Activated T-cell treated with anti-CD3 and anti-CD28 coated beads, Interleukin-2, amount 50 U/mL, for 48 hours (primary cell): ENCODE measurements around the gene PCBP4.
"Not testable (repeated sequence)": the region's sequence is repeated elsewhere in the genome, so short reads cannot be mapped to it uniquely, and the experiment has no call there.

Source experiments
- DNase-seq, 2 experiments: peaks; one replicate each; pipeline ENCODE4 v3.0.0-alpha.2; 2020

Gene PCBP4

DNA sequence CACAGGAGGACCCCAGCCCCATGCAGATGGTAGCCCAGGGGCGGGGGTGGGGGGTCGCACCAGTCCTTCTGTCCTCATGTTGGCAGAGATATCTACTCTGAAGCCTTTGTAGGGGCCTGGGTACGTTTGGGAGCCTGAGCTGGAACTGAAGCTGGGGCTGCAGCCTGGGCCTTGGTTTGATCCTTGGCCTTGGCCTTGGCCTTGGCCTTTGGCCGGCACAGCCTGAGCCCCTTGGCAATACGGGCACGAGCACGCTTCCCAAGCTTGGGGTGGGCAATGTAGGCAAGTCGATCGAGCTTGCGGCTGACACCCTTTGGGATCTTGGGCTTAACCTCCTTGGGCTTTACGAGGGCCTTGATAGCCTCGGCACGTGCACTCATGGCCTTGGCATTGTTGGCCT is 26.4 kb upstream of the PCBP4 start:
- not testable (repeated sequence) for DNase-seq

DNA sequence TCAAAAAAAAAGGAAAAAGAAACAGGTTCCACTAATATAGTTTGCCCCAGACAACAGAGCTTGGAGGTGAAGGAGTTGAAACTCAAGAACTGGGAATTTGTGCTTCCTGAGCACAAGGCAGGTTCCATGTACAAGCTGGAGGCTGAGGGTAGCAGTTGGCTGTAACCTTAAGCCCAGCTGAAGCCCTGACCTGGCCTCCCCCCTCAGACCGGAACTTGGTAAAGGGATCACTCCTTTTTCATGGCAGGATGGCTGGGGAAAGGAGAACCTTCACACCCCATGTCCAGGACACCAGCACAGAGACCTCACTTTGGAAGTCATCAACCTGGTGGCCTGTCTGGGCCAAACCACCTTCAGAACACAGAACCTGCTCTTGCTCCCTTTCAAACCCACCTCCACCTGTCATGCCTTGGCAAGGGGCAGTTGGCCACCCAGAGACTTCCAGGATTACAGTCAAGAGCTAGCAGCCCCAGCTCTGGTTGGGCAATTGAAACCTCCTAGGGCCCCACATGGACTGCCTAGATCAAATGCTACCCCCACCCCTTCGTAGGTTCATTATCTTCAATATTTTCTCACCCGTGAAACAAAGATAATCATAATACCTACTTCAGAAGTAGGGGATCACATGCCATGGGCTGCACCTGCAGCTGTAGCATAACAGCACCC is 24.9 kb upstream of the PCBP4 start:
- DNase-seq: peak in 1 of 2 experiments; percentile 48

DNA sequence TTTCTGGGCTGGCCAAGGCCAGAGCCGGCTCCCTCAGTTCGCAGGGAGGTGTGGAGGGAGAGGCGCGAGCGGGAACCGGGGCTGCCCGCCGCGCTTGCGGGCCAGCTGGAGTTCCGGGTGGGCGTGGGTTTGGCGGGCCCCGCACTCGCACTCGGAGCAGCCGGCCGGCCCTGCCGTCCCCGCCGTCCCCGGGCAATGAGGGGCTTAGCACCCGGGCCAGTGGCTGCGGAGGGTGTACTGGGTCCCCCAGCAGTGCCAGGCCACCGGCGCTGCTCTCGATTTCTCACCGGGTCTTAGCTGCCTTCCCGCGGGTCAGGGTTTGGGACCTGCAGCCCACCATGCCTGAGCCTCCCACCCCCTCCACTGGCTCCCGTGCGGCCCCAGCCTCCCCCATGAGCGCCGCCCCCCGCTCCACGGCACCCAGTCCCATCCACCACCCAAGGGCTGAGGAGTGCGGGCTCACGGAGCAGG is 23.3 kb upstream of the PCBP4 start:
- peak in 1 of 2 experiments; percentile 40 for DNase-seq

DNA sequence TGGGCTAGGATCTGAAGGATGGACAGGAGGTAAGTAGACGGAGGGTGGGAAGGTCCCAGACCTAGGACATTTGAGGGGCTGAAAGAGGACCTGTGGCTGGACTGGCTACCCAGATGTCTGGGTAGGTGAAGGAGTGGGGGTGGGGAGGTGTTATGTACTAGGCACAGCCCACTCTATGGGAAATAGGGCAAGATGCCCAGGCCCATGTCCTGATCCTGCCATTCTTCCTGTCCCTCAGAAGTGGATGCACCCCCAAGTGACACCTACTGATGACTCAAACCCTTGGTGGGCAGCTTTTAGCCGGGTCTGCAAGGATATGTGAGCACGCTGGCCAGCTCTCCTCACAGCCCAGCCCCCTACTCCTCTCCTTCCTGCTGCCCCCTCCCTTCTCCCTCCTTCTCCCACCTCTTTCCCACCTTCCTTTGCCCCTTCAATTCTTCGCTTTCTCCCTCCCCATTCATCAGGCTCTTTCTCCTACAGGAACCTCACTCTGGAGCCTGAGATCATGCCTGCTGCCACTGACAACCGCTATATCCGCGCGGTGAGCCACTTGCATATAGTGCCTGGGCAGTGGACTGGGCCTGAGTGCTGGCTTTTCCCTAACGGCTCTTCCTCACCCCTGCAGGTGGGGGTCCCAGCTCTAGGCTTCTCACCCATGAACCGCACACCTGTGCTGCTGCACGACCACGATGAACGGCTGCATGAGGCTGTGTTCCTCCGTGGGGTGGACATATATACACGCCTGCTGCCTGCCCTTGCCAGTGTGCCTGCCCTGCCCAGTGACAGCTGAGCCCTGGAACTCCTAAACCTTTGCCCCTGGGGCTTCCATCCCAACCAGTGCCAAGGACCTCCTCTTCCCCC is 21.3 kb upstream of the PCBP4 start:
- DNase-seq: no peak

DNA sequence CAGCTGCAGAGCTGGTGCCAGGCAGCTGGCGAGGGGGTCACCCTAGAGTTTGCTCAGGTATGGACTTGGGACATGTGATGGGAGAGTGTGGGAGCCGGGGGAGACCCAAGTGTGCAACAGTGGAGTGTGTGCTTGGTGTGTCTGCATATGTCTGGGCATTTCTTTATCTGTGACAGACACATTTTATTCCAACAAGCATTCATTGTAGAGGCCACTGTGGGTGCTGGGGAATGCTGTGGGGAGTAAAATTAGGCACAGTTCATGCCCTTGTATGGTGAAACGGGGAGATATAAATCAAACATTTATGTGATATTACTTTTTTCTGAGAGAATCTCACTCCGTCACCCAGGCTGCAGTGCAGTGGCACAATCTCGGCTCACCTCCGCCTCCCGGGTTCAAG is 20.3 kb upstream of the PCBP4 start:
- no peak for DNase-seq

DNA sequence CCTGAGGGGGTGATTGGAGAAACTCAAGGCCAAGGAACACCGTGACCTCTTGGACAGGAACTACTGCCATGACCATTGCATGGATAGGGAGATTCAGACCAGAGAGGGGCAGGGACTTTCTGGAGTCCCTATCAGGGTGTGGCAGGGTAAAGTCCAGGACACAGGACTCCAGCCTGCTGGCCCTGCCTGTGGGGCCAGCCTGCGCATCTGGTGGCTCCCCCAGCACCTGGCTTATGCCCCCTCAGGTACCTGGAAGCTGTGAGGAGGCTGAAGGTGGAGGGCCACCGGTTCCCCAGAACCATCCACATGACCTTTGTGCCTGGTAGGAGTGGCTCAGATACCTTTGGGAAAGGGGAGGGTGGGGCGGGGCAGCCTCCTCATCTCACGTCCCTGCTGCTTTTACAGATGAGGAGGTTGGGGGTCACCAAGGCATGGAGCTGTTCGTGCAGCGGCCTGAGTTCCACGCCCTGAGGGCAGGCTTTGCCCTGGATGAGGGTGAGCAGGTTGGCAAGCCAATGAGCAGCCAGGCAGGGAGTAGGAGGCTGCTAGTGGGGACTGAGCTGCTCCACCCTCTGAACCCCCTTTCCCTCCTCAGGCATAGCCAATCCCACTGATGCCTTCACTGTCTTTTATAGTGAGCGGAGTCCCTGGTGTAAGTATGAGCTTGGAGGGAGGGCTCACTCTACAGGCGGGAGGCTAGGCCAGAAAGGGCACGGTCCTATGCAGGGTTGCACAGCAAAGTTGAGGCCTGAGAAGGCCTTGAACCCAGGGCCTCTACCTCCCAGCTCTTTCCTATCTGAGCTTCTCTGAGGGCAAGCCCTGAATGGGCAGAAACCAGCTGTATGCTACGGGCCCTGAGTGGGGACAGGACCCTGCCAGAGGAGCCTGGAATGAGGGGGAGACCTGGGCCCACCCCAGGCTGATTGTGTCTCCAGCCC is 19.0 kb upstream of the PCBP4 start:
- no peak for DNase-seq

DNA sequence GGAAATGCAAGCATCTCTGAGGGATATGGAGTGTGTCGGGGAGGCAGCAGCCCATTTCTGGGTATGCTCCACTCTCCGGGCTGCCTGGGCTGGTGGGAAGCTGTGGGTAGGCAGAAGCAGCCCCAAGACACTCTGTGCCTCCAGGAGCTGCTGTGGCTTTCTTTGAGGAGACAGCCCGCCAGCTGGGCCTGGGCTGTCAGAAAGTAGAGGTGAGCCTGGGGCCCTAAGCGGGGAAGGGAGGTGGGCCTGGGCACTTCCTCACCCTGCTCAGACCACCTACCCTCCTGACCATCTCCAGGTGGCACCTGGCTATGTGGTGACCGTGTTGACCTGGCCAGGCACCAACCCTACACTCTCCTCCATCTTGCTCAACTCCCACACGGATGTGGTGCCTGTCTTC is 17.8 kb upstream of the PCBP4 start:
- DNase-seq: no peak

DNA sequence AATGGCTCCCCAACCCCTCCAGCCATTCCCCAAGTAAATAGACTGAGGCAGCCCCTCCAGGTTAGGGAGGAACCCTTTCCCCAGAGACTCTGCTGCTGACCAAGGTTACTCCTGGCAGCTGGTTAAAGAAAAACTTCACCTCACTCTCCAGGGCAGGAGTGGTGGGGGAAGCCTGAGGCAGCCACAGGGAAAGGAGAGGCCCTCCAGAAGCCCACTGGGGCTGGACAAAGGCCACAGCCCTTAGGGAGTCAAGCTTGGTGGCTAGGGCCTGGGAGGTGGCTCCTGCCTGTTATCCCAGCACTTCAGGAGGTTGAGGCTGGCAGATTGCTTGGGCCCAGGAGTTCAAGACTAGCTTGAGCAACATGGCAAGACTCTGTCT is 17.0 kb upstream of the PCBP4 start:
- DNase-seq: no peak

DNA sequence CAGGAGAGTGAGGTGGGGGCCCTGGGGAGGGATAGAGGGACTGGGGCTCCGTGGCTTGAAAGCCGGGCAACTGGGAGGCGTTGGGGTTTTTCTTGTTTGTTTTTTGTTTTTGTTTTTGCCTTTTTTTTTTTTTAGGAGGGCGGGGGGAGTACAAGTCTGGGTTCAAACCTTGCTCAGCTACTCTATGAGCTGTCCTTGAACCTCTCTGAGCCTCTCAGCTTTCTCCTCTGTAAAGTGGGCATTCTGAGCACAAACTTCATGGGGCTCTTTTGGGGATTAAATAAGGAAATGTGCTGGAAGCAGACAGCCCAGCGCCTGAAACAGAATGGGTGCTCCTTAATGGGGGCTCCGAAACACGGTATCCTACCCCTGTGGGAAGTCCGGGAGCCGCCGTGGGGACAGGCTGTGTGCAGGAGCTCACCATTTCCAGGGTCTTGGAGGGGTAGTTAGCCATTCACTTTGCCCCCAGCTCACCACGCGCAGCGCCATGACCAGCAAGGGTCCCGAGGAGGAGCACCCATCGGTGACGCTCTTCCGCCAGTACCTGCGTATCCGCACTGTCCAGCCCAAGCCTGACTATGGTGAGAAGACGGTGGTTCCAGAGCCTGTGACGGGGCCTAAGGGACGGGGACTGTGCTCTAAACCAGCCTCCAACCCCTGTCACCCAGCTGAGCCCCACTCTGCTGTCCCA is 16.5 kb upstream of the PCBP4 start:
- no peak for DNase-seq

DNA sequence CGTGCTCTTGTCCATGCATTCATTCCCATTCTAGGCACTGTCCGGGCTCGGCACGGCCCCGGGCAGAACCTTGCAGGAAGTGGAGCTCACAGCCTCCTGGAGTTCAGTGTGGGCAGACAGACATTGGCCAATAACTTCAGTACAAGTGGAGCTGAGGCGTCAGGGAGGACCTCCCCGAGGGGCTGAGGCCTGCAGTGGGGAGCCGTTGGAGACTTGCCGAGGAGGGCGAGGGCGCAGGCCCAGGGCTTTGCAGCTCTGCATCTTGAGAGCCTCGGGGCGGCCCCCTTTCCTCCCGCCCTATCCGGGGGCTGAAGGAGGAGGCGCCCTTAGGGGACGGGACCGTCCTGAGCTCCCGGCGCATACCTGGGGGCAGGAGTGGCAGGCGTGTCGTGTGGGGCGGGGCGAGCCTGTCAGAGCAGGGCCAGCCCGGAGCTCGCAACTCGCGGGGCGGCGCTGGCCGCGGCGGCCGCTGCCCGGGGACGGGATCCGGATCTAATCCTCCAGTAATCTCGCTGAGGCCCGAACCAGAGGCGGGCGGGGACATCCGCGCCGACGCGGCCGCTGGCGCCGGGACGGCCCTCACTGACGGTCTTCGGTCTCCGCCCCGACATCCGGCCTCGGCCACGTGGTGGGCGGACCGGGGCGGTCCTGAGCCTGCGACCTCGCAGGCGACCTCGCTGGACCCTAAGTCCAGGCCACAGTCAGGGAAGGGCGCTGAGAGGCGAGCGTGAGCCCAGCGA is 15.8 kb upstream of the PCBP4 start, which contains the start of gene ACY1:
ACY1 (plus strand) TSS at position 698 of the 740 bp plus-strand sequence. CDS start 530 bp downstream, outside the sequence.
- DNase-seq: peak; percentile 85 to 88

DNA sequence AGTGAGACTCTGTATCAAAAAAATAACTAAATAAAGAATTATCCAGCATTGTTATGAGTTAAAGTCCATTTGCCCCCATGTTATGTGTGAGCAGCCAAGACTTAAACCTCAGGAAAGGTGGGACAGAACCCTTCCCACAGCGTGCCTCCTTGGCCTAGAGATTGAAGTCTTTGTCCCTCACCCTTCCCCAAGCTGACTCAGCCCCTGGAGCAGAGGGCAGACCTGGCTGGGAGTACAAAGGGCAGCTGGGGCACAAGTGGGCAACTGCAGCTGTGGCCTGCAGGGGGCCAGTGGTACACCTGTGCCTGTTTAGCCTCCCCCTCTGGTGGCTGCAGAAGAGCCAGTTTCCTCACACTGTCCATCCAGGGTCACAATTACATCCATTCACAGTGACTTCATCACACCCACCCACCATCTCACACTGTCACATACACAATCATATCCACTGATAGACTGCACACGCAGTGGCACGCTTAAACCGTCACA is 15.1 kb upstream of the PCBP4 start:
- no peak for DNase-seq

DNA sequence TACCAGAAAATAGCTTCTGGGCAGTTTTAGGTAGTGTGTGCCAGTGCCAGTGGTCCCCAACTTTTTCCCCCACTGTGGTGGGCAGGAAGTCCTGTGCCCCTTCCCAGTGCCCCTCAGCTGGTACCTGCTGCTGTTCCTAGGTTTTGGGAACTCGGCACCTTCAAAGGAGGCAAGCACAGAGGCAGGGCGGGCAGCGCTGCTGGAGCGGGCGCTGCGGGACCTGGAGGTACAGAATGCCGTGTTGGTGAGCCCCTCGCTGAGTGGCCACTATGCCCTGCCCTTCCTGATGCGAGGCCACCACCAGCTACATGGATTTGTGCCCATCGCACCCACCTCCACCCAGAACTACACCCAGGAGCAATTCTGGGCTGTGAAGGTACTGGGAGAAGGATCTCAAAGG is 13.0 kb upstream of the PCBP4 start:
- DNase-seq: no peak

DNA sequence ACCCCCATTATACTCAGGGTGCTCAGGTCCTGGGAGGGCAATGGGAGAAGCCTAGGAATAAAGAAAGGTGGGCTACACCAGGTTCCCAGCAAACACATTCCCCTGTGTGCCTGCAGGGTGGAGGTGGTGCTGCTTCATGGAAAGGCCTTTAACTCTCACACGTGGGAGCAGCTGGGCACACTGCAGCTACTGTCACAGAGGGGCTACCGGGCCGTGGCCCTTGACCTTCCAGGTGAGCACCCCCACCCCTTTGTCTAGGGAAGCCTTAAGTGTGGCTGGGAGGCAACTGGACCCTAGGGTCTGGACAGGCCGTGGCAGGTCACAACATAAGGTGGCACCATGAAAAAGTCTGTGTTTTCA is 10.9 kb upstream of the PCBP4 start:
- no peak for DNase-seq

DNA sequence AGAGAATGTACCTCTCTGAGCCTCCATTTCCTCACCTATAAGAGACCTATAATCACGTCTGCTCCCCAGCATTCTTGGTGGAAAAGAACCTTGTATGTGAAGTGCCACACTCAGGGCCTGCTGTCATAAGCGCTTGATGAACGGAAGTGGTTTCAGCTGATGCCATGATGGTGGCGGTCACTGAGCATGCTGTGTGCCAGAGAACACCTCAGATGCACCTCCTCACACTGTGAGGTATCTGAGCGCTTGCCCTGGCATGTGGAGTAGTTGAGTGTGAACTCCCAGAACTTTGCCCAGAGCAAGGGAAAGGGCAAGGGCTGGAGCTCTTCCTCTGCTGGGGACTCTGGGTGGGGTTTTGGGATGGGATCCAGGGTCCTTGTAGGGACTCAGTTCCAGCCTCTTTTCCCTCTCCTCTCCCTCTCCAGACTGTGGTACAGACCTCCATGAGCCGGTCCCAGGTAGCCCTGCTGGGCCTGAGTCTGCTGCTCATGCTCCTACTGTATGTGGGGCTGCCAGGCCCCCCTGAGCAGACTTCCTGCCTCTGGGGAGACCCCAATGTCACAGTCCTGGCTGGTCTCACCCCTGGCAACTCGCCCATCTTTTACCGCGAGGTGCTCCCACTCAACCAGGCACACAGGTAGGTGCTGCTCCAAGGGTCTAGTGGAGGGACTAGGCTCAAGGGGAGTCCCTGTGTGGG is 10.3 kb upstream of the PCBP4 start:
- DNase-seq: no peak

DNA sequence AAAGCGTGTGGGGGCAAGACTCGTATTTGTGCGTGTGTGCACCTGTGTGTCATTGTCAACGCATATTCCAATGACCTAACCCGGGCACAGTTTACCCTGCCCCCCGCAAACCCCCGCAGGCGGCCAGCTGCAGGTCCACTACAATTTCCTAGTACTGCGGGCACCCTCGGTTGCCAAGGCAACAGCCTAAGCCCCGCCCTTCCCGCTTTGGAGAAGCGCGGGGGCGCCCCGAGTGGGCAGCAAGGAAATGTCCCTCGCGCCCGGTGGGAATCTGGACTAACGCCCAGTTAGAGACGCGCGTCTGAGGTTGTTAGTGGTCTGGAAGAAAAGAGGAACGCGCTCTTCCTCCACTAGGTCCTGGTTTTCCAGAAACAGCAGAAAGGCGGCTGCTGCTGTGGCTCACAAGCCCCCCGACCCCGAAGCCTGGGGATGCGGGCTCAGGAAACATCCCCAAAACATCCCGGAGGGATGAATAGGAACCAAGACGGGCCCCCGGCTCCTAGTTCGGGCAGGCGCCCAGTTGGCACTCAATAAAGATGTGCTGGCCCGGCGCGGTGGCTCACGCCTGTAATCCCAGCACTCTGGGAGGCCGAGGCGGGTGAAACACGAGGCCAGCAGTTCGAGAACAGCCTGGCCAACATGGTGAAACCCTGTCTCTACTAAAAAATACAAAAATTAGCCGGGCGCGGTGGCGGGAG is 8.7 kb upstream of the PCBP4 start:
- DNase-seq: peak in 1 of 2 experiments; percentile 61

DNA sequence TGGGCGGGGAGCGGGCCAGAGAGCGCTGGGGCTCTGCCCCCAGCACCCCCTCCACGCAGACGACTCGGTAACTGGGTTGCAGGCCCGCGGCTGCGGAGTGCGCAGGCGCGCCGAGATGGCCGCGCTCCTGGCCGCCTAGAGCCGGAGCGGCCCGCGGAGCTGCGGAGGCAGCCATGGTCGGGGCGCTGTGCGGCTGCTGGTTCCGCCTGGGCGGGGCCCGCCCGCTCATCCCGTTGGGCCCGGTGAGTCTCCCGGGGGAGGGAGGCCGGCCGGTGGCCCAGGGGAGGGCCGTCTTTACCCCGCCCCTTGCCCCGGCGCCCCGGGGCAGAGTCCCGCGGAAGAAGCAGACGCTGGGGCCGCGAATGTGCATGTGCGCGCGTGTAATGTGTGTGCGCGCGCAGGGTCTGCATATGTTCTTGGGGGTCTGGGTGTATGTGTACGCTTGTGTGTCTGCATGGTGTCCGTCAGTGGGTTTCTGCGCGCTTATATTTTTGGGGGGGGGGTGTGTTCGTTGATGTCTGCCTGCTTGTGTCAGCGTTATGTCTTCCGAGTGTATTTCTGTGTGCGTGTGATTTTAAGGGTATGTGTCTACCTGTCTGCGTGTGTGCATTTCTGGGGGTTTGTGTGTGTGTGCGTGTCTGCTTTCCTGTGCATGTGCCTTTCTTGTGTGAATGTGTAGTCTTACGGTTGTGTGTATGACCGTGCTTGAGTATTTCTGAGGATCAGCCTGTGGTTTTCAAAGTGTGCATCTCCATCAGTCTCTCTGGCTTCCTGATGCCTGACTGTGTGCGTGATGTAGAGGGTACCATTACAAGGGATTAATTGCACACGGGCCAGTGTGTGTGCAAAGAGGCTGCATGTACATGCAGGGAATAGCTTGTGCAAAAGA is 8.0 kb upstream of the PCBP4 start, which contains the start of gene ABHD14A:
ABHD14A (plus strand) TSS at position 102 of the 889 bp plus-strand sequence; CDS start at position 174, 72 bp downstream.
- peak; percentile 78 to 83 for DNase-seq

DNA sequence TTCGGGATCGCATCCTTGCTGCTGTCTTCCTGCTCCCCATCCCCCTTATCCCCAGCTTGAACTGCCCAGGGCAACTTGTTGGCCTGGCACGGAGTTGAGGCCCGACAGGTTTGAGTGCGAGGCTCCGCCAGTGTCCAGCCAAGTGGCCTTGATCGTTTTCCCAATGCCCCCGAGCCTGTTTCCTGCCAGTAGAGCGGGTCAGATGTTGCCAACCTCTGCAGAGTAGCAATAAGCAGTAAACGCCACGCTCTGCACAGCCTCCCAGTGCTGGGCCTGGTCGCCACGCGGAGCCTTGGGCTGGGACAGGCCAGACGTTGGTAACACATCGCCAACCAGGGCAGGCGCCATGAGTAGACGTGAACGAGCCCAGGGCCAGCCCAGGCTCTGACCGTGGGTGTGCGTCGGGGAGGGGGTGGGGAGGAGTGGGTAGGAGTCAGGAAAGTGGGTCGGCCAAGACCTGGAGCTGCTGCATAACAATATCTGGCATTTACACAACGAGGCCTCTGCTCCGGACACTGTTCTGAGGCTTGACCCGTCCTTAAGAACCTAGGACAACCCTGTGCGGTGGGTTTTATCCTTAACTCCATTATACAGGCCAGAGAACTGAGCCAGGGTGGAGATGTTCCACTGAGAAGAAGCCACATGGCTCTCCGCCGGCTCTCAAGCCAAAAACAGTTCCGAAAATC is 7.2 kb upstream of the PCBP4 start:
- no peak for DNase-seq

DNA sequence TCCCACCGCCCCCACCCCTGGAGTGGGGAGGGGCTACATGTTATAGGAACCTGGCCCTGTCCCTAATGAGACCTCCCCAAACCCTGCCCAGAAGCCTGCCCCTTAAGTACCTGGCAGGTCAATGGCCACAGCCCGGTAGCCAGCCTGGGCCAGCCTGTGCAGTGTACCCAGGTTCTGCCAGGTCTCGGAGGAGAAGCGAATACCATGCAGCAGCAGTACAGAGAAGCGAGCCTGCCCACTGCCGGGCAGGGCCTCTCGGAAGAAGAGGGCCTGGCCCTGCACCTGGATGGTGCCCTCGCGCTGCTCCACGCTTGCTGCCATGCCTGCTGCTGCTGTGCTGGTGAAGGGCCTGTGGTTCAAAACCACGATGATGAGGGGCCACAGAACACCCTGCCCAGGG is 4.1 kb upstream of the PCBP4 start:
- DNase-seq: no peak
